ENCODE measurements around the gene CREB5. TPM values are rescaled to one million over a fixed set of nuclear protein-coding genes. Genes with fewer than 3 reads are reported as not detected.

The CREB5 gene
- total RNA-seq, 4 donors from 2014 or later = 0.88 to 31.4 (median 15.9) TPM

- DNase-seq = no peak
- no peaks in the 10 kb centered on the region for H3K36me3 ChIP-seq
- H3K4me1 ChIP-seq = no peaks in the 10 kb centered on the region
- H3K27ac ChIP-seq = no peak overlapping the region
- TF ChIP-seq POLR2A (IDR thresholded peaks at IDR 0.05) = no peak
- TF ChIP-seq CTCF (IDR thresholded peaks at IDR 0.05) = no peak
- H3K9me3 ChIP-seq = no peaks in the 10 kb centered on the region
- H3K4me3 ChIP-seq = no peak overlapping the region
- no peaks in the 10 kb centered on the region for H3K27me3 ChIP-seq
Measured at GRCh38 chr7:28435732-28436378, 23.5 kb downstream of the CREB5 start.

GRCh38 chr7:28440055-28440601 lies 27.8 kb downstream of the CREB5 start:
- no peak for DNase-seq
- H3K36me3 ChIP-seq = no peaks in the 10 kb centered on the region
- H3K4me3 ChIP-seq = no peak overlapping the region
- H3K27me3 ChIP-seq = no peaks in the 10 kb centered on the region
- H3K27ac ChIP-seq = no peak overlapping the region
- TF ChIP-seq POLR2A (IDR thresholded peaks at IDR 0.05) (no peak), CTCF (IDR thresholded peaks at IDR 0.05) (no peak)
- no peaks in the 10 kb centered on the region for H3K4me1 ChIP-seq
- H3K9me3 ChIP-seq = no peaks in the 10 kb centered on the region

GRCh38 chr7:28442540-28443420 lies 30.5 kb downstream of the CREB5 start:
- Histone ChIP-seq H3K9me3 (no peaks in the 10 kb centered on the region), H3K27ac (no peak overlapping the region), H3K36me3 (no peaks in the 10 kb centered on the region), H3K4me1 (no peaks in the 10 kb centered on the region), H3K27me3 (no peaks in the 10 kb centered on the region), H3K4me3 (no peak overlapping the region)
- no peak for DNase-seq
- no peak for TF ChIP-seq CTCF (IDR thresholded peaks at IDR 0.05)
- TF ChIP-seq POLR2A (IDR thresholded peaks at IDR 0.05) = no peak

GRCh38 chr7:28446131-28446530 lies 33.8 kb downstream of the CREB5 start:
- Histone ChIP-seq H3K27me3 (no peaks in the 10 kb centered on the region), H3K4me1 (no peaks in the 10 kb centered on the region), H3K27ac (no peak overlapping the region), H3K9me3 (no peaks in the 10 kb centered on the region), H3K36me3 (no peaks in the 10 kb centered on the region), H3K4me3 (no peak overlapping the region)
- TF ChIP-seq POLR2A (IDR thresholded peaks at IDR 0.05) = no peak
- TF ChIP-seq CTCF (IDR thresholded peaks at IDR 0.05) = no peak
- DNase-seq = no peak

- Histone ChIP-seq H3K4me1 (no peaks in the 10 kb centered on the region), H3K27ac (no peak overlapping the region), H3K9me3 (no peaks in the 10 kb centered on the region), H3K27me3 (no peaks in the 10 kb centered on the region), H3K36me3 (no peaks in the 10 kb centered on the region), H3K4me3 (no peak overlapping the region)
- no peak for DNase-seq
- TF ChIP-seq CTCF (IDR thresholded peaks at IDR 0.05) (no peak), POLR2A (IDR thresholded peaks at IDR 0.05) (no peak)
Measured at GRCh38 chr7:28447071-28447470, 34.8 kb downstream of the CREB5 start.
